NK-92 treated with Interleukin-12 subunit alpha and Interleukin-12 subunit beta, amount 100 ng/mL, for 24 hours (cell line): Measurements from ENCODE around the gene IFI27.
"Not testable (repeated sequence)": the region's sequence is repeated elsewhere in the genome, so short reads cannot be mapped to it uniquely, and the experiment has no call there.

Experiments
- DNase-seq: peaks from one replicate; lab custom pipeline; 2025; lab: John Stamatoyannopoulos, UW

Gene IFI27

DNA sequence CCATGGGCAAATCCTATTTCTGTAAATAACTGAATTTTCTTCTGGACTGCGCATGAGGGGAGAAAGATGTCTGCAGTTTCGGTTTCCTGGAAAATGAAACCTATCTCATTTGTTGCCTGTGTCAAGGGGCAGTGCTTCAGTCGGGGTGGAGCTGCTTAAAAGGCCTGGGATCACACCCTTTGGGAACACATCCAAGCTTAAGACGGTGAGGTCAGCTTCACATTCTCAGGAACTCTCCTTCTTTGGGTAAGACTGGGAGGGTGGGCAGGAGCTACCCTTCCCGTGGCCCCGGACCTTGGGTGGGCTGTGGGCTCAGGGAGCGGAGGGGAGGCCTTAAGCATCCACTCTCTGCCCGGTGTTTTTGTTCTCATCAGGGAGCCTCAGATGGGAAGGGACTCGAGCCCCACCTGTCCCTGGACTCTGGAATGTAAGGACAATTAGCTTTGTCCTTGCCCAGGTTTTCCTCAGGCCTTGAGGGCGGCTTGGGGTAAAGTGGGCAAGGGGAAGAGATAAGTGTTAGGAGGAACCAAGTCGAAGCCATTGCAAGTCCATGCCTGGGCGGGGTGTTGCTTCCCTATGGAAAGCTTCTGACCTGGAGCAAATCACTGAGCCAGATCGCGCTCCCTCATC, at the start of gene IFI27:
Gene IFI27 (plus strand): TSS at position 185 of the 630 bp plus-strand sequence.
- DNase-seq, result no peak

GRCh38 chr14:94062344-94062940, 48.1 kb upstream of the IFI27 start:
- DNase-seq, result no peak

DNA sequence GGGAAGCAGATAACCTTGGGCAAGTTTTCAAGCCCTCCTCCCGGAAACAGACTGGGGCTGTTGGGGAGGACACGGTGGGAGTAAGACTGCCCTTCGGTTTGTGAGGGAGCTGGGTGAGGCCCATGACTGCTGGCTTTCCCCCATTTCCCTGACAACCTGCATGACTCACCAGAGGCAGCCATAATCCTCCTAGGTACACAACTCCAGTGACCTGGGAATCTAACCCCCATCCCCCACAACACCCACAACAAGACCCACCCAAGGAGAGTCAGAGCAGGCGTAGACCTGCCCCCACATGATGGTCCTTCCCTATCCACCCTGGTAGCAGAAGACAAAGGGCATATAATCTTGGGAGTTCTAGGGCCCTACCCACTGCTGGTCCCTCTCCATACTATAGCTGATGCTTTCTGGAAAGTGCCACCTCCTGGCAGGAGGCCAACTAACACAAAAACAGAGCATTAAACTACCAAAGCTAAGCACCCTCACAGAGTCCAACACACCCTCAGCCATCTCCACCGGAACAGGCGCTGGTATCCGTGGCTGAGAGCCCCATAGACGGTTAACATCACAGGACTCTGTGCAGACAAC, 44.4 kb upstream of the IFI27 start:
- DNase-seq, result no peak

DNA sequence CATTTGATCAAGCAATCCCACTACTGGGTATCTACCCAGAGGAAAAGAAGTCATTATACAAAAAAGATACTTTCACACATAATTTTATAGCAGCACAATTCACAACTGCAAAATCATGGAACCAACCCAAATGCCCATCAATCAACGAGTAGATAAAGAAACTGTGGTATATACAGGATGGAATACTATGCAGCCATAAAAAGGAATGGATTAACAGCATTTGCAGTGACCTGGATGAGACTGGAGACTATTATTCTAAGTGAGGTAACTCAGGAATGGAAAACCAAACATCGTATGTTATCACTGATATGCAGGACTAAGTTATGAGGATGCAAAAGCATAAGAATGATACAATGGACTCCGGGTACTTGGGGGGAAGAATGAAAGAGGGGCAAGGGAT, 38.5 kb upstream of the IFI27 start:
- not testable (repeated sequence) for DNase-seq

DNA sequence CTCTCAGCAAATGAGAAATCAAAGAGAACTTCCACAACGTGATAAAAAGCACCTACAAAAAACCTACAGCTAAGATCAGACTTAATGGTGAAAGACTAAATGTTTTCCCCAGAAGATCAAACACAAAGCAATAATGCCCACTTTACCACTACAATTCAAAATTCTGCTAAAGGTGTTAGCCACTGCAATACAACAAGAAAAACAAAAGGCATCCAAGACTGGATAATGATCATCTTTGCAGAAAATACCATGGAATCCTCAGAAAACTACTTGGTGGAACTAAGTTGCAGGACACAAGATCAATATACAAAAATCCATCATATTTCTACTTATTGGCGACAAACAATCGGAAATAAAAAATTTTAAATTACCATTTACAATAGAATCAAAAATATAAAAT, 36.0 kb upstream of the IFI27 start:
- DNase-seq, result no peak

GRCh38 chr14:94075008-94075407, 35.5 kb upstream of the IFI27 start:
- no peak for DNase-seq

DNA sequence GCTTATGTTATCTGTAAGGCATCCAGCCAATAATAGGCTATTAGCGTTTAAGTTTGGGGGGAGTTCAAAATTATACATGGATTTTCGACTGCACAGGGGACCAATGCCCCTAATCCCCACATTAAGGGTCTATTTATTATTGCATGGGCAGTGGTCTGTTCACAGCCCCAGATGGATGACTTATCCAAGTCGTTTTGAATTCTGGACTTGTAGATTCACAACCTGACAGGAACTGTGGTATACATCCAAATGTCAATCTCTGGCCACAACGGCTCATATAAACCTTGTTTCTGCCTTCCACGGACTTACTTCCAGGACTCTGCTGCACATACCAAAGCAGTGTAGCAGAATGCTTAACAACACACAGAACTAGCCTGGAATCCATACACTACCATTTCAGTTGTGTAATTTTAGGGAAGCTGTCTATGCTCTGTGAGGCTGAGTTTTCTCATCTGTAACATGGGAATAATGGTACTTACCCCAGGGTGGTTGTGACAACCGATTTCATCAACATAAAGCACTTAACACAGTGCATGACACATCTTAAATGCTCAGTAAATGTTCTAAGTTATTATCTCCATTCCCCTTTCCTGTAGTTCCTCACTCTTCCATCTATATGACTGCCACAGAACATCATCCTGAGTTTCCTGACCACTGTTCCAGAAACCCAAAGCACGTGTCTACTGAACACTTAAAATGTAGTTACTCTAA, 33.3 kb upstream of the IFI27 start:
- DNase-seq, result no peak

GRCh38 chr14:94077823-94078222, 32.7 kb upstream of the IFI27 start:
- DNase-seq, result no peak

DNA sequence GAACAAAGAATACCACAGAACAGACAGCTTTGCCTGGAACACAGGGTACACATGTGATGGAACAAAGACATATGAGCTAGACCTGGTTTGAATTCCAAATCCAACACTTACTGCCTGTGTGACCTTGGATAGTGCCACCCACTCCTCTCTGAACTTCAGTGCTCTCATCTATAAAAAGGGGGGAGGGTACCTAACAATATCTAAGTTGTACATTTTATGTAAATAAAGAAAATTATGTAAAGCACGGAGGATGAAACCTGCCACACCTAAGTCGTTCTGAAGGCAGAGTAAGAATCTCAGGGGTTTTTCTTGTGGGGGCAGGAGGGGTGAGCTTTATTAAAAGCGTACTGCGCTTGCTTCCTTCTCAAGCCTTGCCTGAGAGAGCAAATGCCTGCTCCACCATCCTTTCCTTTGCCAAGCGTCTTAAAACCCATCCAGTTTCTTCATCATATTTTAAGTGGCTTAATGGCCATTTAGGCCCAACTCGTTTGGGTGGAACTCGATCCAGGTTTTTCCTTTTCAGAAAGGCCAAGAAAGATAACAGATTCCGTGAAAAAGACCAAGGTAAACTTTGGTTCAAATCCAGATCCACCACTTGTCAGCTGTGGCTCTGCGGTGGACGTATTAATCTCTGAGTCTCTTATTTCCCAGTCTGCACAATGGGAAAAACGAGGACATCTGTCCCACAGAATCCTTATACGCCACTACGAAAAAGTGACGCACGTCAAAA, 30.5 kb upstream of the IFI27 start:
- DNase-seq, result no peak

- DNase-seq, result peak; percentile 93
Measured at GRCh38 chr14:94080621-94081385, 29.7 kb upstream of the IFI27 start, which contains the start of the genes DDX24 and IFI27L1. Gene DDX24, minus strand, starts transcription at chr14:94081202. Its CDS starts 1,460 bp downstream, at chr14:94079742. Gene IFI27L1, plus strand, starts transcription at chr14:94081310. Its CDS starts 15,628 bp downstream, at chr14:94096938.

GRCh38 chr14:94081386-94081820, 29.1 kb upstream of the IFI27 start:
- no peak for DNase-seq

DNA sequence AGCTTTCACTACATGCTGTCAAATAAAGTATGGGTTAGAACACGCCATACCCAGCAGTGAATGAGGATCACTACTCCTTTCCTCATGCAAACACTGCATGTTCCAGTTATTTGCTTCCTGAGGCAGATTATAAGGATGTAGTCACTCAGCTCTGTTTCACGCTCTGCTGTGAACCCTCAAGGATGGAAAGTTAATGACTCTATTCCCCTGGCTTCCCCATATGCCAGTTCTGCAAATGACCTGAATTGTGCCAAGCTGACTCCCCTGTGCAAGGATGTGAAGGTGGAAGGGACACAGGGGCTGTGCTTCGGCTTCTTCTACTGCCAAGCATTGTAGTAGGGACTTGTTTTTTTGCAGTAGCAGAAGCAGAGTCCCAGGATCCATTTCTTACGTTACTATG, 22.6 kb upstream of the IFI27 start:
- DNase-seq, result no peak

- DNase-seq, result no peak
Measured at GRCh38 chr14:94088516-94088915, 22.0 kb upstream of the IFI27 start.

DNA sequence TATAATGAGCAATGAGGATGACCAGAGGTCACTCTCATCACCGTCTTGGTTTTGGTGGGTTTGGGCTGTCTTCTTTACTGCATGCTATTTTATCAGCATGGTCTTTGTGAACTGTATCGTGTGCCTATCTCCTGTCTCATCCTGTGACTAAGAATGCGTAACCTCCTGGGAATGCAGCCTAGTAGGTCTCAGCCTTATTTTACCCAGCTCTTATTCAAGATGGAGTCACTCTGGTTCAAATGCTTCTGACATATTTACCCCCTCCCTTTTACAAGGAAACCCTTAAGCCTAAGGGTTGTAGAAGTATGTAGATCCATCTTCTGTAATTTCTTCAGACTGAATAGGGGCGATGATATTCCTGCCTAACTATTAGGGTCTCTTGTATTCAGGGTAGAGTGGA, 21.1 kb upstream of the IFI27 start:
- no peak for DNase-seq

DNA sequence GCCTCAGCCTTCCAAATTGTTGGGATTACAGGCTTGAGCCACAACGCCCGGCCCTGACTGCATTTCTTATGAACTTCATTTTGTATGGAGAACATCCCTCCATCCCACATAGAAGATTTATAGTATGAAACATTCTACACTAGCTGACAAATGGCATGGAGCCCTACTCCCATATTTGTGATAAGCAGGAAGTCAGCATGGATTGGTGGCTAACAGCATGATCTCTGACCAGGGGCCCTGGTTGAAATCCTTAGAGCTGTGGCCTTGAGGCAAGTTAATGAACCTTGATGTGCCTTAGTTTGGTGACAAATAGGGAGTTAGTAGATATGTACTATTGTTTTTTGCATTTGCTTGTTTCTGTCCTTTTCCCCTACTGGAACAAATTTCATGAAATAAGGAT, 17.1 kb upstream of the IFI27 start:
- no peak for DNase-seq

DNA sequence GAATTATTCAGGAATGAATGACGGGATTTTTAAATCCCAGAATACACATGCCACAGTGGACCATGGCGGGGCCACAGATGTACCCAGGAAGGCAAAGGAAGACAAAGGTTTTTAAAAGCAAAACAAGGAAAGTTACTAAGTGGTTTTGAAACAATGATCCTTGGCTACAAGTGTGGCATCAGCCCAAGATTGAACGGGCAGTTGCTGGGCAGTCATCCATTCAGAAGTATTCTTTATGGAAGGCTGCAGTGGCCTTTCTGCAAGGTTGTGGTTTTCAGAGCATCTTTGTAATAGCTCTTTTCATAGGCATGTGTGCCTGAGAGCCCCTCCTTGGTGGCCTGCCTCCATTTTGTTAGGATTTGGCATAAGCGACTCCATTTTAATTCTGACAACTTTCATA, 13.4 kb upstream of the IFI27 start:
- DNase-seq, result no peak

DNA sequence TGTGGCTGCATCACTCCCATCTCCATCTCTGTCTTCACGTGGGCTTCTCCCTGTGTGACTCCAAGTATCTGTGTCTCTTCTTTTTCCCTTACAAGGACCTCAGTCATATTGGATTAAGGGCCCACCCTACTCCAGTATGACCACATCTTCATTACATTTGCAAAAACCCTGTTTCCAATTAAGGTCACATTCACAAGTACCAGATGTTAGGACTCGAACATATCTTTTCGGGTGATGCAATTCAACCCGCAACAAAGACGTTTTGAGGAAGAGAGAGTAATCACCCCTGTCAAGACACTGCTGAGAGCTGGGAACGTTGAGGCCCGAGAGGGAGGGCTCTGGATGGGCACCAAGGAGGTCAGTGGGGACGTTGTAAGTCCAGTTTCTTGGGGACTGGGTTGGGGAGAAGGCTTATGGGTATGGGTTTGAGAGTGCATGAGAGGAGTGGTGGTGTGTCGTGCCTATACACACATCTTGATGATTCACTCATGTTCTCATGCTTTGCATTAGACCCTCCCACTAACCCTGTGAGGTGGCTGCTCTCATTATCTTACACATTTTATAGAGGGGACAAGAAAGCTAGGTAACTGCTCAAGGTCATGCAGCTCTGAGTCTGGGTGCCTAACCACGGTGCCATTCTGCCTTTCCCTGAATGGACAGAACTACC, 12.1 kb upstream of the IFI27 start:
- DNase-seq, result no peak

DNA sequence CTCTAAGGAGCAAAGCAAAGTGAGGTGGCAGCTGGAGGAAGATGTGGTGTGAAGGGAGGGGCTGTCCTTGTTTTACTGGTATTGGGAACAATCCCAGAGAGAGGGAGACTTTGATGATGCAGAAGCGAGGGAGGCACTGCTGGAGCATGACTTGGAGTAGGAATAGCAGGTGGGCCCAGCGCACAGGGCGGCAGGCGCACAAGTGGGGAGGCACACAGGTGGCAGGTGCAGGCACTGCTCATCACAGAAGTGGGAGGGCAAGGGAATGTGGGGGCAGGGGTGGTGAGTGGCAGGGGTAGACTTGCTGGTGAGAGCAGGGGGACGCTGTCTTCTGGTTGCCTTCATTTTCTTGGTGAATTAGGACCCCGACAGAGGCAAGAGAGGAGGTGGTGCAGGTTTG, 11.5 kb upstream of the IFI27 start:
- DNase-seq, result no peak

GRCh38 chr14:94100847-94101246, 9.7 kb upstream of the IFI27 start:
- DNase-seq, result no peak

GRCh38 chr14:94101748-94102147, 8.8 kb upstream of the IFI27 start:
- DNase-seq, result no peak
